Stimulated activated CD4-positive, alpha-beta T cell treated with anti-CD3 and anti-CD28 coated beads, Interleukin-4, amount 100 ng/mL, for 4 hours (primary cell): ENCODE data around the gene SC5D.

Source experiments
- DNase-seq, 2 experiments: peaks; one replicate each; pipeline ENCODE4 v3.0.0-alpha.2; 2020

Gene SC5D, protein sequence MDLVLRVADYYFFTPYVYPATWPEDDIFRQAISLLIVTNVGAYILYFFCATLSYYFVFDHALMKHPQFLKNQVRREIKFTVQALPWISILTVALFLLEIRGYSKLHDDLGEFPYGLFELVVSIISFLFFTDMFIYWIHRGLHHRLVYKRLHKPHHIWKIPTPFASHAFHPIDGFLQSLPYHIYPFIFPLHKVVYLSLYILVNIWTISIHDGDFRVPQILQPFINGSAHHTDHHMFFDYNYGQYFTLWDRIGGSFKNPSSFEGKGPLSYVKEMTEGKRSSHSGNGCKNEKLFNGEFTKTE

GRCh38 chr11:121292495-121293287 is at the start of gene SC5D:
Gene SC5D (plus strand): TSS chr11:121292771. CDS start chr11:121303376, 10,605 bp downstream.
- peak; percentile 92 to 94 for DNase-seq

DNA sequence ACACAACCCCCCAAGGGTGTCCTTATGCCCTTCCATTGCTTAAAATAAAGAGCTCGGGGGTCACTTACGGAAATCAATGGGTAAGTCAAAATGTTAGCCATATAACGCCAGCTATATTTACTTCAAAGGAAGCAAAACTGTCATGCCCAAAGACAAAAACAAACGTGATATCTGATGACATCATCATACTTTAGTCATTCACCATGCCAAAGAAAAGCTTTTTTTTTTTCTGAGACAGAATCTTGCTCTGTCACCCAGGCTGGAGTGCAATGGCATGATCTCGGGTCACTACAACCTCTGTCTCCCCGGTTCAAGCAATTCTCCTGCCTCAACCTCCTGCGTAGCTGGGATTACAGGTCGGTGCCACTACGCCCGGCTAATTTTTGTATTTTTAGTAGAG is 47.7 kb upstream of the SC5D start:
- DNase-seq, result no peak

GRCh38 chr11:121246021-121246768 is 46.4 kb upstream of the SC5D start:
- no peak for DNase-seq

DNA sequence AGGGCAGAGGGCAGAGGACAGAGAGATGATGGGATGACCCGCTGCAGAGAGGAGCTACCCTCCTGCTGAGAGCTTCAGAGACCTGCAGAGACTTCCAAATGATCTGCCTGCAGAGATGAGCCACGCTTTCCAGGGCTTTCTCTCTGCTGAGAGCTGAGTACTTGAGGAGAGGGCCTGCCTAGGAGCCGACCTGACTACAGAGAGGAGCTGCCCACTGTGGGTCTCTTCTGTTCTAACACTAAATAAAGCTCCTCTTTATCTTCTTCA is 45.9 kb upstream of the SC5D start:
- no peak for DNase-seq

DNA sequence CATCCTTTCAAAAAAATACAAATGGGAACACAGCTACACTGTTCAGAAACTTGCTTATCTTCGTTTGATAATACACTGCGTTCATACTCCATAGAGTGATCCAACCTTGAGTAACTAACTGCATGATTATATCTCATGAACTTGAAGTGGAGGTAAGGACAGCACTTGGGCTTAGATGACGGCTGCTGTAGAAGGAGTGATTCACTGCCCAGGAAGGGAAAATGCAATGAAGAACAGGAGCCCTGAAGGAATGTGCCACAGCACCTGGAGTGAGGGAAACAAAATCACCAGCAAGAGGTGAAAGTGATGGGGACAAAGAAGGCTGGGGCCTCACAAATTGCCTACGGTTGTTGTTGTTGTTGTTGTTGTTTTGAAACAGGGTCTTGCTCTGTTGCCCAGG is 44.1 kb upstream of the SC5D start:
- DNase-seq, result no peak

- DNase-seq, result no peak
These were observed 43.4 kb upstream of the SC5D start for GRCh38 chr11:121249039-121249663.

- no peak for DNase-seq
These were observed 41.7 kb upstream of the SC5D start for GRCh38 chr11:121250843-121251242.

DNA sequence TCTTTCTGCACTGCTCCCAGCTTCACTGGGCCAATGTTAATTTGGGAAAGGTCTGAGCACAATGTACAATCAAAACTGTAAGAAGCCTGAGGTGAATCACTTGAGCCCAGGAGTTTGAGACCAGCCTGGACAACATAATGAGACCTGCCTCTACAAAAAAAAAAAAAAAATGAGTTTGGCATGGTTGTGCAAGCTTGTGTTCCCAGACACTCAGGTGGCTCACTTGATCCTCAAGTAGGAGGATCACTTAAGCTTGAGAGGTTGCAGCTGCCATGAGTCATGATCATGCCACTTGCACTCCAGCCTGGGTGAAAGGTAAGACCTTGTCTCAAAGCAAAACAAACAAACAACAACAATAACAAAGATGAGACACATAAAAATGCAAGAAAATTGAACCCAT is 38.6 kb upstream of the SC5D start:
- DNase-seq, result no peak

GRCh38 chr11:121254756-121255155 is 37.8 kb upstream of the SC5D start:
- DNase-seq, result no peak

- DNase-seq, result no peak
These were observed 37.0 kb upstream of the SC5D start for GRCh38 chr11:121255473-121256125.

DNA sequence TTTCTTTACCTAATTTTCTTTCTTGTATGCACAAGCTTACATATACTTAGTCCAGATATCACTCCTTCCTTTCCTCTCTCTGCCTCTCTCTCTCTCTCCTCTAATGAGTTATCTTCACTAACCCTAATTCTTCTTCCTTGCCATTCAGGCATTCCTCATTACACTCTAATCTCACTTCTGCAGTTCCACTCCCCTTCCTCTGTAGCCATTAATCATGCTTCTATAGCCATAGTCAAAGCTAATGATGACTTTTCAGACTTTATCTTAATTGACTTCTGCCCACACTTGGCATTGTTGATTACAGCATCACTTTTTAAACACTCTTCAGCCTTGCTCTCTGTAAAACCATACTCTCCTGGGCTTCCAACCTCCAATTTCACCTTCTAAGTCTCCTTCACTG is 35.3 kb upstream of the SC5D start:
- no peak for DNase-seq

DNA sequence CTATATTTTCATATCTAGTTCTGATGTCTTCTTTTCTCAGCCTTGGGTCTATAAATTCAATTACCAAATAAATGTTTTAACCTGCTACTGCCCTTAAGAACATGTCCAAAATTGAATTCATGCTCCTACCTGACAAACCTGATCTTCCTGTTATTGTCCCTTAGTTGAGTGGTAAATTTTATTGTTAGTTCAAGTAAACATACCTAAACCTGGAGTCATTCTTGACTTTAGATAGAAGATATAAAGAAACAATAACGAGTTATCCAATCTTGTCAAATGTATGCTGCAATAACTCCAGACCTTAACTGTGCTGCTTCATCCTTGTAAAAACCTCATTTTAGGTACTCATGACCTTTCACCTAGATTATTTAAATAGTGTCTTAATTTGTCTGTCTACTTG is 34.6 kb upstream of the SC5D start:
- no peak for DNase-seq

- no peak for DNase-seq
These were observed 27.0 kb upstream of the SC5D start for GRCh38 chr11:121265586-121265985.

DNA sequence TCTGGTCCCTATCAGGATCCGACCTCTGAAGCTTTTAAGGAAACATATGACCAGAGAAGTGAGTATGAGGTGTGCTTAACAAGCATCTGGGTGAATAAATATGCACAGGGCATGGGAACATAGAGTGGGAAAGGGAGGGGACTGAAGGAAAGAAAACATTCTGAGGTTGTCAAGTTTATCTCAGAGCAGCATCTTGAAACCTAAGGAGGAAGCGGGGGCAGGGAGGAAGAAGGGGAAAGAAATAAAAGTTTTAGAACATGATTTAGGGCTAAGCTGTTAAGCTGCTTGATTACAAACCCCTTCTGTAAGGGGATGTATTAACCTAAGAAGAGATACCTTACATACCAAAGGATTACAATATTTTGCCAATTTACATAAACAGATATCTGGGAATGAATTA is 24.0 kb upstream of the SC5D start:
- no peak for DNase-seq

- DNase-seq, result no peak
These were observed 22.4 kb upstream of the SC5D start for GRCh38 chr11:121270001-121270678.

DNA sequence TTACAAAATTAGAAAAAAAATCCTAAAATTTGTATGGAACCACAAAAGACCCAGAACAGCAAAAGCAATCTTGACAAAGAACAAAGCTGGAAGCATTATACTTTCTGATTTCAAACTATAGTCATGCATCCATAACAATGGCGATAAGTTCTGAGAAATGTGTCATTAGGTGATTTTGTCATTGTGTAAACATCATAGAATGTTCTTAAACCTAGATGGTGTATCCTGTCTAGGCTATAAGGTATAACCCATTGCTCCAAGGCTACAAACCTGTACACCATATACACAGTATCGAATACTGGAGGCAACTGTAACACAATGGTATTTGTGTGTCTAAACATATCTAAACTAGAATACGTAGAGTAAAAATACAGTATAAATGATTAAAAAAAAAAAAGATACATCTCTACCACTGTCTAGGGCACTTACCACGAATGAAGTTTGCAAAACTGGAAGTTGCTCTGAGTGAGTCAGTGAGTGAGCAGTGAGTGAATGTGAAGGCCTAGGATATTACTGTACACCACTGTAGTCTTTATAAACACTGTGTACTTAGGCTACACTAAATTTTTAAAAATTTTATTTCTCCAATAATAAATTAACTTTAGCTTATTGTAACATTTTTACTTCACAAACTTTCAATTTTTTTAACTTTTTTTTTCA is 18.1 kb upstream of the SC5D start:
- no peak for DNase-seq

DNA sequence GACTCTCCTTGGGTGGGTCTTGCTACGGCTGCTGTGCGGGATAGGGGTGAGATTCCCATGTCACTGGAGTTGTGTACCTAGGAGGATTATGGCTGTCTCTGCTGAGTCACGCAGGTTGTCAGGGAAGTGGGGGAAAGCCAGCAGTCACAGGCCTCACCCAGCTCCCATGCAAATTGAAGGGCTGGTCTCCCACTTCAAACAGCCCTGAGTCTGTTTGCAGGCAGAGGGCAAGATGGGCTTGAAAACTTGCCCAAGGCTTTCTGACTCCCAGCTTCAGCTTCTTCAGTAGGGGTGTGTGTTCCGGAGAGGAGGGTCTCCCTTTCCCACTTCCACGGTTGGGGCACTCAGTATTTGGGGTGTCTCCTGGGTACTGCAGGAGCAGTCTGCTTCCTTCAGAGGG is 10.9 kb upstream of the SC5D start:
- no peak for DNase-seq

DNA sequence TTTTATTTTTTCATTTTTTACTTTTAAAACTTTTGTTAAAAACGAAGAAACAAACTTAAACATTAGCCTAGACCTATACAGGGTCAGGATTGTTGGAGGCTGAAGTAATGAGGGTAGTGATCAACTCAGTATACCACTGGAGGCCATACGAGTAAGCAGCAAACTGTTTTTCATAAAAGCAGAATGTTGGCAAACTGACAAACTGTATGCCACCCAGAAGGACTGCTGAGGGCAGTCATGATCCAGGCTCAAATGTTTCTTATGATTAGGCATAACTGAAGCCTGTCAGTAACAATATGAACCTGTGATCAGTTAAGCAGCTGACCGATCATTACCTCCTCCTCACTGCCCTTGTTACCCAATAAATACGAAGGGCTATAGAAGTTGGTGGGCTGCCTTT is 10.2 kb upstream of the SC5D start:
- no peak for DNase-seq

- DNase-seq, result no peak
These were observed 9.6 kb upstream of the SC5D start for GRCh38 chr11:121282886-121283502.

DNA sequence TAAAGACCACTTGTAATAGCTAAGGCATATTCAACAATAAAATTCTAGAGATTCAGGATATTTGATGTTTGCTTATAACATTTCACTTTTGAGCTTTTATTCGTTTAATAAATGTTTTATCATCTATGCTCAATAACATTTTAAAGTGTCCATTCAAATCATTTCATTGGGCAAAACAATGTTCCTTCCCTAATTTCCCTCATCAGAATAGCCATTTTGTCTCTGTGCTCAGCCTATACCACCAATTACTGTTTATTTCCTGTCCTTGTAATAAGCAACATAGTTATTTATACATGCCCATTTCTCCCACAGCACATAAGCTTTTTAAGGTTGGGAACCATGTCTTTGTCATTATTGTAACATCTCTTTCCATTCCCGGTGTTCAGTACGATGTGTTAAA is 1.3 kb upstream of the SC5D start:
- DNase-seq, result no peak

DNA sequence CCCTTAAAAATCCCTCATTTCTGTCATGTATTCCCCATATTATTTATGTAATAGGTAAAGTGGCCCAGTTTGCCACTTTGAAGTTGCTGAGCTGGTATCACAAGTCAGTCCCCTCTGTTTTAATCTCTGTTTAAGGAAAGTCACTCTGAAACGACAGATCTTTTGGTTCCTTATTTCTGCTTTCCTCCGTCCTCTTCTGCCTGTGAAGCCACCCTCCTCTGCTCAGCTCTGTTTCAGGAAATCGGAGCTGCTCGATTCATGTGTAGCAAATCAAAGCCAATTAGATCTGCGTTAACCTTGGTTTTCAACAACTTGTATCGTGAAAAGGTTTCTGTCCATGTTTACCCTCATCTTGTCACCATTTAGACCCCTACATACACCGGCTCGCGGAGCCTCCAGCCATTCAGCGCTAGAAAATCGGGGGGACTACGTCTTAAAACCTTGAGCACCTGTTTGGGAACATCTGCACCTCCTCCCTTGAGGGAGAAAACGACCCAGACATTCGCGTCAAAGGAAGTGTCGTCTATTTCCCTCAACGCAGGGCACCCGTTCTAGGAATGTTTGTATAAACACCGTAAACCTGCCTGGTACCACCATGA is 576 bp upstream of the SC5D start:
- DNase-seq, result no peak
